KOPT-K1 (cell line): Measurements from ENCODE around the gene NUMA1.

Experiments used
- H3K27ac ChIP-seq: fragments of 200-600 bp; sonication (generic); 2 replicates; pipeline ENCODE4 v1.5.1; 2016; ENCODE audit warnings: antibody characterized with exemption, mild to moderate bottlenecking, low read depth, low read length; ENCODE audit not compliant: poor library complexity, severe bottlenecking
- H3K36me3 ChIP-seq: fragments of 200-600 bp; sonication (generic); 2 replicates; pipeline ENCODE4 v1.5.1; 2017; ENCODE audit warnings: antibody characterized with exemption, mild to moderate bottlenecking, low read length, moderate library complexity; ENCODE audit not compliant: insufficient read depth
- H3K9me3 ChIP-seq: fragments of 200-600 bp; sonication (generic); 2 replicates; pipeline ENCODE4 v1.5.1; 2017; ENCODE audit warnings: antibody characterized with exemption, low read length, mild to moderate bottlenecking; ENCODE audit not compliant: insufficient read depth, poor library complexity, severe bottlenecking

NUMA1 gene

DNA sequence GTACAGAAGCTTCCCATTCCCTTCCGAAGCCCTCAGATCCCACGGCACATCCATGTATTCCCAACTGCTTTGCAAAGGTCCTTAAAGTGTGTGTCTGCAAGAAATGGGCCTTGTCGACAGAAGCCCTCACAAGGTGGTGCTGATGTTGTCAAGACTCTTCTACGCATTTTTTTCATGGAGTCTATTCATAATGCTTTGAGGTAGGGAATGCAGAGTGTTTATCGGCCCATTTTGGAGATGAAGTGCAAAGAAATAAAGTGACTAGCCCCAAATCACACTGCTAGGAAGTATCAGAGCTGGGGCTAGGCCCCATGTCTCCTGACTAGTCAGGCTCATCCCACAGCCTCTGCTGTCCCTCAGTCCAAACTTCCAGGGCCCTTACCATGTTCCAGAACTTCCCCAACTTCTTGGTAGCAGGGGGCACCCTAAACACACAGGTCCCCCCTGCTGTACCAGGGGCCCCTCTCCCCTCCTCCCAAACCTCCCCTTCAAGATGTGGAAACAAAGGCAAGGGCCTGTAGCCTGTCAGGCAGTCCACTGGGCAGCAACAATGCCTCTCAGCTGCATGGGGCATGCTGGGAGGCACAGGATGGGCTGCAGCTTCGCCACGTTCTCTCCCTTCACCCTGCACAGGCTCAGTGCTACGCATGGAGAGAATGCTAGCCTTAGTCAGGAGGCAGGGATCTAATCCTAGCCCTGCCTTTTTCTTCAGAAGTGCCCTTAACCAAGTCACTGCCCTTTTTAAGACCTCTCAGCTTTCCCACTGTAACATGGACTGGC lies 73.8 kb downstream of the NUMA1 start:
- H3K27ac ChIP-seq, result no peak overlapping the region
- H3K9me3 ChIP-seq, result no peaks in the 10 kb centered on the region
- H3K36me3 ChIP-seq, result peaks cover 100% of the 10 kb centered on the region

DNA sequence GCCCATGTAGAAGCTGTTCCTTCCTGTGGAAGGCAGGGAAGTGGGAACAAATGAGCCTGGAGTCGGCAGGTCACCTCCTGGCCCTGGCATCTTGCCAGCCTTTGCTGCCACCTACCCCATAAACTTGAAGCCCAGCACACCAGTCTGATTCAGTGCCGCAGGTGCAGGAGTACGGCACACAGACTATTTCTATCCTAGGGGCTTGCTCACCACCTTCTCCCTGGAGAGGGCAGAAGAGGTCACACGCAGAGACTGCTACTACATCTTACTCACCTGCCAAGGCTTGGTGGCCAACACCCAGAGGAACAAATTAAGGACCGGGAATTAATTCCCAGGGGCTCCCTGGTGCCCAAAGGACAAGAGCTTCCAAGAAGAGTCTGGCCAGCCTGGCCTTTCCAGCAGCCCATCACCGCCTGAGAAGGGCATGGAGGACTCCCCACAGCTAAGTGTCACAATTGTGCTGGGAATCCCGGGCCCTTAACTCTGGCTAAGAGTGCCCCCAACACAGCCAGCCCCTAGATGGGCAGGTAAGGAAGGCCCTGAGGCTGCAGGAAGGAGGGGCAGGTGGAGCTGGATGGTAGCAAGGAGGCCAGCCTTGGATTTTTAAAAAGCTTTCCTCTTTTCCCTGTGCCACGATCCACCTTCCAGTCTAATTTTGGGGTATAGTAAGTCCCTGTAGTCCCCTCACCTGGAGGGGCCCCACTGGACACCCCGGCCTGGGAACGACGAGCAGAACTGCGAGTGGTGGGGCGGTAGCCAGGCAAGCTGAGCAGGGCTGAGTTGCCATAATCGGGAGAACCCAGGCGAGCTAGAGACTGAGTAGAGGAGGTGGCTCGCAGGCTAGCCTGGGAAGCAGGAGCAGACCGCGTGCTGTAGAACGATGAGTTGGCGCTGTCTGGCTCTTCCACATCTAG lies 74.7 kb downstream of the NUMA1 start:
- Histone ChIP-seq H3K9me3 (no peaks in the 10 kb centered on the region), H3K27ac (no peak overlapping the region), H3K36me3 (peaks cover 100% of the 10 kb centered on the region)

DNA sequence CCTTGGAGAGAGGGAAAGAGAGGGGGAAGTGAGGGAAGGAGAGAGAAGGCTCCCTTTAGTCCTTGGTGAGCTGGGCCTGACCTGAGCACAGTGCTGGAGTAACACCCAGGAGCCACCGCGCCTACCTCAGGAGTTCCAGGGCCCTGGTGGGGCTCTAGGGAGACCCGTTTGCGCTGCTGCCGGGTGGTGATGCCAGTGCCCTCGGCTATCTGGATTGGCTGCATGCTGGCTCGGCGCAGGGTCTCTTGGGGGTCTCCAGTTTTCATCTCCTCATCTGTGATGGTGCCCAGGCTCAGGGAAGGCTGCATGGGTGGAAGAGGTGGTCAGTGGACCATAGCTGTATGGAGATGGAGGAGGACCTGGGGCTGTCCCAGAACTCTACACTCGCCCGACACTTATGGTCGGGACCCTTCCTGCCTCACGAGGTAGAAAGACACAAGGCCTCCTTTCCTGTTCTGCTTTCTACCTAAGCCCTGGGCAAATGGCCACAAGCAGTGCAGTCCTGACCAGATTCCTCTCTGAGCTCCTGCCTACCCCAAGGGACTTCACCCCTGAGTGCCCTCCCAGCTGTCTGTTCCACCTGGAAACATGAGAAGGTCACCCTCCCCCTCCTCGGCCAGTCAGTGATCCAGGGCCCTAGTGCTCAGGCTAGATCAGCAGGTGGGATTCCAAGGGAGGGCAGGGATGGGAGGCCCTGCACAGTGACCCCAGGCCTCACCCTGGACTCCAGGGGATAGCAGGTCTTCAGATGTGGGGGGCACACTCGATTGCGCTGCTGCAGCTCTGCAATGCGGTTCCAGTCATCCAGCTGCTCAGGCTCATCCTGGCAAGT lies 75.6 kb downstream of the NUMA1 start:
- H3K9me3 ChIP-seq, result no peaks in the 10 kb centered on the region
- no peak overlapping the region for H3K27ac ChIP-seq
- H3K36me3 ChIP-seq, result peaks cover 99% of the 10 kb centered on the region

DNA sequence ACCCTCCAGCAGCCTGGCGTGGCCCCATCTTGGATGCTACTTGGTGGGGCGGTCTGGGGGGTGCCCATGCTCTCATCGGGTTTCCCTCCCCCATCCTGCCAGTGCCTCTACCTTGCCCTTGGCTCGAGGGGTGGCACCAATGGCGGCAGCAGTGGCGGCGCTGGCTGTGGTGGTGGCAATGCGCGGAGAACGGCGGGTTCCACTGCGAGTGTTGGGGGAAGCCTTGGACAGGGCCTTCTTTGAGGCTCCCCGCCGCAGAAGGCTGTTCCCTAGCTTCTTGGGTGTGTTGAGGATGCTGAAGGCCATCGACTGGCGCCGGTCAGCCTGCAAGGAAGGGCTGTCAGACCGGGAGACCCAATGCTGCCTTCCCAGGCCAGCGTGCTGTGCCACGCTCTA lies 76.6 kb downstream of the NUMA1 start:
- no peaks in the 10 kb centered on the region for H3K9me3 ChIP-seq
- H3K27ac ChIP-seq, result no peak overlapping the region
- peaks cover 91% of the 10 kb centered on the region for H3K36me3 ChIP-seq

DNA sequence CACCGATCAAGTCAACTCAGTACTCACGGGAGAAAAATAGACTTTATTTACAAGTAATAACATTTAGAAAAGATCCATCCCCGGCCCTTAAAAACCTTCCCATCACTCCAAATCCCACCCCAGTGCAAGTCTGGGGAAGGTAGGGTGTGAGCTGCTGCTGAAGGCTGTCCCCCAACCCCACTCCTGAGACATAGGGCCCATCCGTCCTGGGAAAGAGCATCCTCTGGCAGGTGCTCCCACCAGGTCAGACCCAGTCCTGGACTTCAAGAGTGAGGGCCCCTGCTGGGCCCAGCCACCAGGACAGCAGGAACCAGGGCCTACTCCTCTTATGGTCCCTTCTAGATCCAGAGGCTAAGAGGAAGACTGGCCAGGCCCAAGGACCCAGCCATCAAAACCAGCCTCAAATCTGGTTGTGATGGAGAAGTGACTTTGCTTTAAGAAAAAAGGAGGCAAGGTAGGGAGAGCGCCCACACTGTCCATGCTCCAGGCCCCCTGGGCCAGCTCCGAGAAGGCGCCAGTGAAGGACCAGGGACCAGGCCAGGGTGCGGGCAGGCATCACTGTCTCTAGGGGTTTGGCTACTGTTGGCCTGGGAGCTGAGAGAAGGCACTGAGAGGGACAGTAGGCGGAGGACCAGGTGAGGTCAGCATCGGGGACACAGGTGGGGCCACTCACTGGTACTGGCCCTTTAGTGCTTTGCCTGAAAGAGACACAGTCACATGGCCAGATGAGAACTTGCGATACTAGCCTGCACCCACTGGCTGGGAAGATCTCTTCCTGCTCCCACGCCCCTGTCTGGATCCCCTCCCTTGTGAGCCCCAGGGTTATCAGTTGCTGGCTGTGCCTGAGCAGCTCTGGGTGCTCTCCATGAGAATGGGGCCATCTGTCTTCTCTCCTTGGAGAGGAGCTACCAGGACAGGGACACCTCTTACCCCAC lies 77.2 kb downstream of the NUMA1 start:
- Histone ChIP-seq H3K9me3 (no peaks in the 10 kb centered on the region), H3K36me3 (peaks cover 84% of the 10 kb centered on the region), H3K27ac (no peak overlapping the region)

DNA sequence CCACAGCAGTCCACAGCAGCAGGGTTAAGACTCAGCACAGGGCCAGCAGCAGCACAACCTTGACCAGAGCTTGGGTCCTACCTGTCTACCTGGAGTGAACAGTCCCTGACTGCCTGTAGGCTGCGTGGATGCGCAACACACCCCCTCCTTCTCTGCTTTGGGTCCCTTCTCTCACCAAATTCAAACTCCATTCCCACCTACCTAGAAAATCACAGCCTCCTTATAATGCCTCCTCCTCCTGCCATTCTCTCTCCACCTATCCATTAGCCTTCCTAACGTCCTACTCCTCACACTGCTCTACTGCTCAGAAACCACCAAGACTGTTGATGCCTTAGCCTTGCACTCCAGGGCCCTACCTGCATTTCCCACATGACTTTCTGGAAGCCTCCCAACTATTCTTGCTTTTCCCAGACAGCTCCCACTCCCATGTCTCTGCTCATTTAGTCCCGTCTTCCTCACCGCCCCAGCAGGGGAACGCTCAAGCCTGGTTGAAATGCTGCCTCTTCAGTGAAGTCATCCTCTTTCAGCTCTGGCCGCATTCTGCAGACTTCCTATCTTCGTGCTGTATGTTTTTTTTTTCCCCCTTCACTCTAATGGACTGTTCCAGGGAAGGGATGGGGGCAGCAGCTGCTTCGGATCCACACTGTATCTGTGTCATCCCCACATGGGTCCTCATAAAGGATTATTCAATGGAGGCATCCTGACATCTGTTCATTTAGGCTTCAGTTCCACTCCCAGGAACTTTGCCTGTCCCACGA lies 78.3 kb downstream of the NUMA1 start:
- peaks cover 73% of the 10 kb centered on the region for H3K36me3 ChIP-seq
- no peaks in the 10 kb centered on the region for H3K9me3 ChIP-seq
- H3K27ac ChIP-seq, result no peak overlapping the region

DNA sequence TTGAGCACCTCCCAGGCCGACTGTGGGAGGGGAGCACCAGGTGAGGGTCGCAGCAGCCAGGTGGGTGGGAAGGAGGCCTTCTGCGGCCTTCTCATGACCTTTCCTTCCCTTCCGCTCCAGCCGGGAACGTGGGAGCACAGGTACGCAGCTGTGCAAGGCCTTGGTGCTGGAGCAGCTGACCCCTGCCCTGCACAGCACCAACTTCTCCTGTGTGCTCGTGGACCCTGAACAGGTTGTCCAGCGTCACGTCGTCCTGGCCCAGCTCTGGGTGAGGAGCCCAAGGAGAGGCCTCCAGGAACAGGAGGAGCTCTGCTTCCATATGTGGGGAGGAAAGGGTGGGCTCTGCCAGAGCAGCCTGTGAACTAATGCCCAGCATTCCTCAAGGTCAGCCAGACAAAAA lies 79.1 kb downstream of the NUMA1 start:
- Histone ChIP-seq H3K9me3 (no peaks in the 10 kb centered on the region), H3K27ac (no peak overlapping the region), H3K36me3 (peaks cover 66% of the 10 kb centered on the region)

DNA sequence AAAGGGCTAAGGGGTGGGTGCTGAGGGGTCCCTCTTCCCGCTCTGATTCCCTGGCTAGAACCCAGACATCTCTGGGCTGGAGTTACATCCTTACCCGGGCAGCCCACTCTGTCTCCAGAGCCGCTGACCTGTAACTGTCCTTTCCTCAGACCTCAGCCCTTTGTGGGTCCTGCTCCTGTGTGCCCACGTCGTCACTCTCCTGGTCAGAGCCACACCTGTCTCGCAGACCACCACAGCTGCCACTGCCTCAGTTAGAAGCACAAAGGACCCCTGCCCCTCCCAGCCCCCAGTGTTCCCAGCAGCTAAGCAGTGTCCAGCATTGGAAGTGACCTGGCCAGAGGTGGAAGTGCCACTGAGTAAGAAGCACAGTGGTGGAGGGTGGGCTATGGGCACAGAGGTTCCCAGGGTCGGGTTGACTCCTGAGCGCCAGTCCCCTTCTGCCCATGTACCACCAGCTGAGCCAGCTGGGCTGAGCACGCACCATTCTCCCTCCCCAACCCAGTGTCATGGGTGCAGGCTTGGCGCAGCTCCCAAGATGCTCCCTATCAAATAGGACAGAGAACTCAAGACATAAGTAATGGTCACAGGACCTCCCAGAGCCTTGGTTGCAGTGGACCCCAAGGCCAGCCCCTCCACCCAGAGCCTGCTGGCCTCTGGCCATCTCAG lies 80.0 kb downstream of the NUMA1 start:
- H3K9me3 ChIP-seq, result no peaks in the 10 kb centered on the region
- peaks cover 56% of the 10 kb centered on the region for H3K36me3 ChIP-seq

DNA sequence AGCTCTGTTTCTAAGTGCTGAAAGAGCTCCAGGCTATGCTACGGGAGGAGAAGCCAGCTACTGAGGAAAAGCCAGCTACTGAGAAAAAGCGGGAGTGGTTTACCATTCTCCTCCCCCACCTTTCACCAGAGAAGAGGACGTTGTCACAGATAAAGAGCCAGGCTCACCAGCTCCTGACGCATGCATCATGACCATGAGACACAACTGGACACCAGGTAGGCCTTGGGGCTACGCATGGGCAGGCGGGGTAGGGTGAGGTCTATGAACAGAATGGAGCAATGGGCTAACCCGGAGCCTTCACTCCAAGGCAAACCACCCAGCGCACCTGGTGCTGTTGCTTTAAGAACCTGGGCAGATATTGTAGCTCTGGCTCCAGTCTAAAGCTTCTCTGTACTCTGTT lies 80.5 kb downstream of the NUMA1 start:
- Histone ChIP-seq H3K9me3 (no peaks in the 10 kb centered on the region), H3K27ac (peak overlapping the region; percentile 66), H3K36me3 (peaks cover 51% of the 10 kb centered on the region)

More for the DNA sequence above, 80.0 kb downstream of the NUMA1 start:
- H3K27ac ChIP-seq, result no peak overlapping the region

DNA sequence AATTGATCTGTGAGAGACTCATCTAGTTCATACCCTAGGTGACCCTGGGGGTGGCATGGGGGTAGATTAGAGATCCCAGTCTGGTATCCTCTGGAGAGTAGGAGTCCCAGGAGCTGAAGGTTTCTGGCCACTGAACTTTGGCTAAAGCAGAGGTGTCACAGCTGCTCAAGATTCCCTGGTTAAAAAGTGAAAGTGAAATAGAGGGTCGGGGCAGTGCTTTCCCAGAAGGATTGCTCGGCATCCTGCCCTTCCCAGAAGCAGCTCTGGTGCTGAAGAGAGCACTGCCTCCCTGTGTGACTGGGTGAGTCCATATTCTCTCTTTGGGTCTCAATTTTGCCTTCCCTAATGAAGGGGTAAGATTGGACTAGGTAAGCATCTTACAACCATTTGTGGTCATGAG lies 81.0 kb downstream of the NUMA1 start:
- Histone ChIP-seq H3K36me3 (peaks cover 47% of the 10 kb centered on the region), H3K27ac (peak overlapping the region; percentile 66), H3K9me3 (no peaks in the 10 kb centered on the region)

DNA sequence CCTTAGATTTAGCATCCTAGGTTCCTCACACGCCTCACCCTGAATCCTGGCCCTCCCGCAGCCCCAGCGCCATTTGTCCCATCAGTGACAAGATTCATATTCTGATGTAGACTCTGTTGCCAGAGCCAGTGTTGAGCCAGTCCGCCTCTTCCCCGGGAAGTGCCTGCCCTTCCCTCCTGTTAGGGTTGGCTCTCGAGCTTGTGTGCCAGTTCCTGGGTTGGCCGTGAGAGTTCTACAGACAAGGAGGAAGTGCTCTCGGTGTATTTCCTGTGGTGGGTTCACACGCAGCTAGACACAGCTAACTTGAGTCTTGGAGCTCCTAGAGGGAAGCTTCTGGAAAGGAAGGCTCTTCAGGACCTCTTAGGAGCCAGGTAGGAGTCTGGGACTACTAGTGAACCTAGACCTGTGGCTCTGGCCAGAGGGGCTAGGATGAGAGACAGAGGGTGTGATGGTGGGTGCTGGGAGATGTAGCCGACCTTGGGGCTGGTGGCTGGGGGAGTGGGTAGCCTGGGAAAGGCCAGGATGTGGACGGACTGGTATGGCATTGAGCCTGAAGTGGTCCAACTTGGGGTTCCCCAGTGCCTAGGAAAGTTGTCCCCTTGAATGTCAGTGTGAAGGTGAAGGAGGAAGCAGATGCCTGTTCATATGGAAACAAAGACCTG lies 81.6 kb downstream of the NUMA1 start, which contains the start of gene IL18BP:
TSS of gene IL18BP (plus strand) at position 261 of the 662 bp plus-strand sequence. CDS start 1,076 bp downstream, outside the sequence.
- no peaks in the 10 kb centered on the region for H3K9me3 ChIP-seq
- H3K27ac ChIP-seq, result peak within 1 kb of the TSS; percentile 66
- peaks cover 41% of the 10 kb centered on the region for H3K36me3 ChIP-seq

DNA sequence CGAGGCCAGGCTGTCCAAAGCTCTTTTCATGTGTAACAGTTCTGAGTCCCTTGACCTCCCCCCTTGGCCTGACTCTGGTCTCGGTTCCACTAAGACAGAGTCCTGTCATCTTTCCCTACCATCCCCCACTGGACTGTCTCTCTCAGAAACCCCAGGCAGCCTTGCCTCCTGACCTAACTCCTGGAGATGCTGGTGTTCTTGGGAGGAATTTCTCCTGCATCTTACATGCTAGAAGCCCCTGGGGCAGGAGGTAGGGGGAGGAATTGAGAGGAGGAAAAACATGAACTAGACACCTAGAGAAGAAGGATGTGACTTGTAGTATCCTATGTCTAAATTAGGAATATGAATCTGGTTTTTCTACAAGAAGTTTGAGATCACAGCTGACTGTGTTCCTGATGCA lies 82.3 kb downstream of the NUMA1 start:
- Histone ChIP-seq H3K9me3 (no peaks in the 10 kb centered on the region), H3K27ac (peak overlapping the region; percentile 66), H3K36me3 (peaks cover 34% of the 10 kb centered on the region)
